Activated CD4-positive, alpha-beta T cell treated with anti-CD3 and anti-CD28 coated beads, Interleukin-2, Interleukin-4, amounts not matched to agents 100 ng/mL and 50 ng/mL, durations not matched to agents 16 hours and 8 hours (primary cell): ENCODE results near the gene MAD1L1.

ENCODE experiments used
- DNase-seq: peaks from one replicate; pipeline ENCODE4 v3.0.0-alpha.2; 2020; ENCODE audit warnings: low spot score

The MAD1L1 gene

DNA sequence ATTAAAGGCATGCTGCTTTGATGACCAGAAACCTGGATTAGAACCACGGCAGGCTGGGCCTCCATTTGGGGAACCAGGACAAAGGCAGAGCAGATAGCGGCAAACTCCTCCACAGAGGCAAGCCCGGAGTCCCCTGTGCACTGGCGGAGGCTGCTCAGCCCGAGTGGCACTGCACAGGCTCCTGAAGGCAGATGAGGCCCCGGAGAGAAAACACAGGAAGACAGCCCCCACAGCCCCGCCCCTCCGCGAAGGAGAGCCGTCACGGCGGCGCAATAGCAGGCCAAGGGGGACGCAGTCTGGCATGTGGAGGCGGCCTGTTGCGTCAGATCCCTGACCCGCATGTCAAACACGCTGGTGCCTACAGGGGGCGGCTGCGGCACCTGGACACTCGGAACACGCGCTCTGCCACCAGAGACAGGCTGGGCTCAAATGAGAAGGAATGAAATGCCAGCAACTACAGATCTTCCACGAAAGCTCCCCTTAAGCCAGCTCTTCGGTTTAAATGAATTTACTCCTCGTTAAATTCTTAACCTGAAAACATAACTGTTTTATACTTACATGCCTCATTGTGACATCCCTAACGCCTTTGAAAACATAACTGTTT, 128.5 kb downstream of the MAD1L1 start:
- DNase-seq: peak; percentile 77

DNA sequence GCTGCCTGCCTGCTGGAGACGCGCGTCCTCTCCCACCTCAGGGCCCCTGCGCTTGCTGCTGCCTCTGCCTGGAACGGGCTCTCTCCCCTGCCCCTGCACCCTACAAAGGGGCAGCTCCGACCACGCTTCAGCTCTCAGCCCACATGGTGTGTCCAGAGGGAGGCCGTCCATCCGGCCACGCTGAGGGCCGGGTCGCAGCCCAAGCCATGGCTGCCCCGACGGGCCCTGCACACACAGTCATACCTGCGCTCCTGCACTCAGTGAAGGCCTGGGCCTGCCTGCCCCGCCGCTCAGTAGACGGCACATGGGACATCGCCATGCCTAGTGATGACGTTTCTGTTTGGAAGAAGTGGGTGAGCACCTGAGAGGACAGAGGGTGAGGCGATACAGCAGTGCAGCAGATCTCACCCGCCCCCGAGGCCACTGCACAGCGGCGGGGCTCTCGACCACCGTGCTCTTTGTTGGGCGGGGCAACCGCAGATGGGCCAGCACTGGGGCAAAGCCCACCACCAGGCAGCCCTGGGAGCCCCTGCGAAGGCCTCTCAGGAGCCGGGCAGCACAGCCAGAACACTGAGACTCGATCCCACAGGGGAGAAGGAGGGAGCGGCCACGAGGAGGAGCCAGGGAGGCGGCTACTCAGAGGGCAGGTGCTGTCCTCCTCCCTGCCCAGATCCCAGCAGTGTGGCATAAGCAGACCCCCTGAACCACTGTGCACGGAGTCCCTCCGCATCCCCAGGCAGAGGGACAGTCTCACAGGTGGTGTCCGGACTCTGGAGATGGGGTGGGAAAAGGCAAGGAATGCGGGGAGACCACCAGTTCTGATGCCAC, 129.5 kb downstream of the MAD1L1 start:
- DNase-seq: no peak

DNA sequence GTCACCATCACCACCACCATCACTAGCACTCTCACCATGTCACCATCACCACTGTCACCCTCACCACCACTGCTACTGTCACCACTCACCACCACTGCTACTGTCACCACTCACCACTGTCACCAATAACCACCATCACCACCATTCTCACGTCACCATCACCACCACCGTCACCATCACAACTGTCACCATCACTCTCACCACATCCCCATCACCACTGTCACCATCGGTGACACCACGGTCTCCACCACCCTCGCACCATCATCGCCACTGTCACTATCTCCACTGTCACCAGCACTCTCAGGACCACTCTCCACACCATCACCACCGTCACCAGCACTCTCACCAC, 130.4 kb downstream of the MAD1L1 start:
- no peak for DNase-seq

DNA sequence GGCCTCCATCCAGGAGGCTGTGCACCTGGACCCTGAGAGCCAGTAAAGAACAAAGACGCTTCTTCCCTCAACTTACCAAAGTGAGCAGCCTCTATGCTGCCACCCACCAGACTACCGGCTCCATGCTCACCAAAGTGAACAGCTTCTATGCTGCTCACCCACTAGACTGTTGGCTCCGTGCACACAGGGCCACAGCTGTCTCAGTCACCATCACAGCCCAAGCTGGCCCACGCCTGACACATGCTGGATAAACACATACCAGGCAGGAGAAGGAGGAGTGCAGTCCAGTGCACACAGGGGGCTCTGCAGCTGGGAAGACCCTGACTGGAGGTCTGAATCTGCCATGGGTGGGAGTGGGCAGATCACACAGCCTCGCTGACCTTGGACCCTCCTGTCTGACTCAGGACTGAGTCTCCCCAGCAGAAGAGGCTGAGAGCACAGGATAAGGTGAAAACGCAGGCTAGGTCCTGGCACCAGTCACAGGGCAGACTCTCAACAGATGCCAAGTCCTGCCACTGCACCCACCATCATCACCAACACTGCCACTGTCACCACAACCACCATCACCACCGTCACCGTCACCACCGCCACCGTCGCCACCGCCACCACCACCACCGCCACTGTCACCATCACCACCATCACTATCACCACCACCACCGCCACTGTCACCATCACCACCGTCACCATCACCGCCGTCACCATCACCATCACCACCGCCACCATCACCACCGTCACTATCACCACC, 130.9 kb downstream of the MAD1L1 start:
- no peak for DNase-seq

DNA sequence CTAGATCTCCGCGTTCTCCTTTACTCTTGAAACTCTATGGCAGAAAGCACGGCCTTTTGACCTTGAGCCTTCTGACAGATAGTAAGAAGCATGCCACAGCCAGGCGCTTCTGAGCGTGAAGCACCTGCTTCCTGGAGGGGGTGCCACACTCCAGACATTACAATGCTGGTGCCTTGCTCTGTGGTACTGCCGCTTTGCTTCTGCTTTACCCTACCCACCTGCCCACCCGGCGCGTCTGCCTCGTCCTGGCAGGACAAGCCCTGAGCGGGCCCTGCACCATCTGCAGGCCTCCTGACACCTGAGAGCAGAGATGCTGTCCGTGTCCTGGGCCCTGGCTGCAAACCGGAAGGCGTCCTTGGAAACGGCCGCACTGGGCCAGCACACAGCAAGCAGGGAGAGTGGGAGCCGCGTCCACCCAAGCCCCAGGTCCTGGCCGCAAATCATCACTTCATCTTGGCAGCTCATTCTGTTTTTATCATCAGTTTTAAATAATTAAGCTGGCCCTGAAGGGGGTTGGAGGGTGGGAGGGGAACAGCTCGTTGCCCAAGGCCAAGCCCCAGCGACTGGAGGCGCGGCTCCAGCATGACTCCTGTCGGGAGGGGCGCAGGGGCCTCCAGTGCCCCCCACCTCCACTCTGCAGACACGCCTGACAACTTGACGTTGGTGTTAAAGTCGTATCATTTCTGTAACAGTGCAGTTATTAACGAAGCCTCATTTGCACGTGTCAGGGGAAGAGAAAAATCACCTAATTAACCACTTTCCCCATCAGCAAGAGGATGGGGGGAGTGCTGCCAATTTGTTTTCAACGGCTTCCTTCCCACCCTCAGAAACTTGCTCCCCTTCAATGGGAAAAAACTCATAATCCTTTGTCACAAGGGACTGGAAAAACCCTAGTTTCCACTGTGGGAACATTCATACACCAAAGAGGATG, 132.2 kb downstream of the MAD1L1 start:
- DNase-seq: no peak

DNA sequence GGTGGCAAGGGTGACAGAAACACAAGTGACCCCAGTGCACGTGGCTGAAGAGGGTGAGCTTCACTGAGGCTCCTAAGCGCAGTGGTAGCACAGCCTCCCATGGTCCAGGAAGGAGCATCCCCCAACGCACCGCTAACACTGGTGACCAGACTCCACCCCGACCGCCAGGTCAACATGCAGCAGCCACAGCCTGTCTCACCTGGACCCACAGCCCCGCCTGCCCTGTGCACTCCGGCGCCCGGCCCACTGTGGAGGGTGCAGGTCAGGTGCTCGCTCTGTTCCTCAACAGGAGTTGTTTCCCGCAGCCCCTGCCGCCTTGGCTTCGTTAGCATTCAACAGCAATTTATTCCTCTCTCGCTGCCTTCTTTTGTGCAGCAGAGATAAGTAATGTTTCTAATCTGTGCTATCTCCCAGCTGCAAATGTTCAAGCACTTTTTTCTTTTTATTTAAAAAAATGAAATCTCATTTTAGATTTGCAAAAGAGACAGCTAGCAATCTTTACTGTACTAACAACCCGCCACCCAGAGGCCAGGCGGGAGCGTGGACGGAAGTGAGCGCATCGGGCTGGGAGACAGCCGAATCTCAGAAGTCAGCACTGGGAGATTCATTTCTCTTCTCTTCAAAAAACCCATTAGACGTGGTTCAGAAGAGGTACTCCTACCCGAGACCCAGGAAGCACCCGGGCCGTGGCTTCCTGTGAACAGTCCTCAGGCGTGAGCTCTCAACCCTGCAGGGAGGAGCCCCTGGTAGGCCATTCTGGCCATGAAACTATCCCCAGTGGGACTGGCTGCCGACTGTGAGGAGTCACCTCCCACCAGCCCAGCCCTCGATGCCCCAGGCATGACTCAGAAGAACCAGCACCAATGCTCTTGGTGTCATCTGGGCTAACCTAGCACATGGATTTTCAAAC, 133.4 kb downstream of the MAD1L1 start:
- peak; percentile 10 for DNase-seq

DNA sequence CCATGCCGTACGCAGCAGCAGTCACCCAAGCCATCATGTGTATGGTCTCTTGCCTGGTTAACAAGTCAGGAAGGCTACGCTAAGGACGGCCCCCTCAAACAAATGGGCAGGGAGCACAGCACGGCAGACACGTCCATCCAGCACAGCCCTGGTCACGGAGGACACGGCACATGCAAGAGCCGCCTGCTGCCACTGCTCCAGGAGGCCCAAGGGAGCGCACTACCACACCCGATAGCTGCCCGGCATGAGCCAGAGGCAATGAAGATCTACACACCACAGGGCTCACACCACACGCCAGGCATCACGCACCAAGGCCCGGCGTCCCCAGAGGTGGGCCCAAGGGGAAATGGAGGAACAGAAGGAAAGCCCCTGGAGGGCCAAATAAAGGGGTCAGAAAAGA, 134.2 kb downstream of the MAD1L1 start:
- no peak for DNase-seq

DNA sequence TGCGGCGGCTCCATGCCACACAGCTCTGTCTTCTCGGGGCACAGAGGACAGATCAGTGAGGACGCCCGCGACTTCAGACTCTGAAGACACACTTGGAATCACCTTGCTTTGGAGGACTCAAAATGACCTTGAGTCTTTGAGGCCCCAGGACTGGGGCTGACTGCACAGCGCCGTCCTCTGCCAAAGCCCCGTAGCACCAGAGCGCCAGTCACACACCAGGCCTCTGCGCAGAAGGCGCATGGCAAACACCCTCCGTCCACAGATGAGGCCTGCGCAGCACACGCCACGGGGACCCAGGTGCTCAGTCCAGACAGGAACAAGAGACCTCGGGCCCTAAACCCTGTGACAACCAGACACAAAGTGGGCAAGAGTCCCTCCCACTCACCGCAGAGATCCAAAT, 134.7 kb downstream of the MAD1L1 start:
- DNase-seq: no peak

DNA sequence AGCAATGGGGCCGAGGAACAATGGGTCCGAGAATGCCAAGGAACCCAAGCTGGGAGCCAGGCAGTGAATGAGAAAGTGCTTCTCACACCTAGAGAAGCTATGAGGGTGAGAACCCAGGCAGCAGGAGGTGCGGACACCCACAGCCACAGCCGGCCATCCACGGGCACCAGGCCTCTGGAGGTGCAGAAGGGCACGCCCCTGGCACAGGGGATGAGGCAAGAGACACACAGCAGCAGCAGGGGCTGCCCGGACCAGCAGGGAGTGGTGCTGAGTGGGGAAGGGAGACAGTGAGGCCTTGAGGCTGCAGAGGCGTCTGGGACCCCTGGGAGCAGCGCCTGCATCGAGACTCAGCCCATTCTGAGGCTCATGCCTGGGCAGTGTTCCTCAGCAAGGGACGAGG, 135.3 kb downstream of the MAD1L1 start:
- no peak for DNase-seq

DNA sequence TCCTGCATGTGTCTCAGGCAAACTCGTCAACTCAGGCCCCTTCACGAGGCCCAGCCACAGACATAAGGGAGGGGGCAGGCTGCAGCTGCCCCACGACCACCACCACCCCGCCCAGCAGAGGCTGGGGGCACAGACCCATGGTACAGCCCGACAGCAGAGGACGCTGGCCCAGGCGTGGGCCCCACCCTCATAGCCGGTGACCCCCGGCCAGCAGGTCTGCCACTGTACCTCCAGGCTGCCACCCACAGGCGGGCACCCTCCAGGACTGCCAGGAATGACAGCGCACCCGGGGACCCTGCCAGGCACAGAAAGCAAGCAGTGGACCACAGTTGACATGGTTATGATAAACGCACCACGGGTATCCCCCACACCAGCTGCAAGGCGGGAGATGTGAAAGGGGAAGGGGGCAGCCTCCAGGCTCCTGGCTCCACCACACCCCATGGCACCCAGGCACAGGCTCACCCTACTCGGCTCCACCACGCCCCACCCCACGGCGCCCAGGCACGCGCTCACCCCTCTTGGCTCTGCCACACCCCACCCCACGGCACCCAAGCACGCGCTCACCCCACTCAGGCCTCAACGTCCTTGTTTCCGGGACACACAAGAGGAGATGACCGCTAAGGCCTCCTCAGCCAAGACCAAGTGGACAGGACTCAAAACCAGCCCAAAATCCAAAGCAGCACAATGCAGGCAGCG, 135.9 kb downstream of the MAD1L1 start:
- DNase-seq: no peak

DNA sequence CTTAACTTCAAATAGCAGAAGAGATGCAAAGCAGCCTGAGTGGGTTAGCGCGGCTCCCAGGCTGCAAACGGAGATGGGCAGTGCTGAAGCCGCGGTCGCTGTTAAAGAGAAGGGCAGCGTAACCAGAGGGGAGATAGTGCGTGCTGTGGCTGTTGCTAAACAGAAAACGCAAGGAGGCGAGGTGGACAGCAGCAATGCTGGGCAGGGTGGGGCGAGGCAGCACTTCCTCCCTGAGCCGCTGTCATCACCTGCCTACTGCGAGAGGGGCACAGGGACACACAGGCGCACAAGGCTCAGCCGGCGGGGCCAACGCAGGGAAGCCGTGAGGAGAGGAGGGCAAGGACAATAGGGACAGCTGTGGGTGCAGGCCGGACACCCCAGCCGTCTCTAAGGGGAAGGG, 137.3 kb downstream of the MAD1L1 start:
- no peak for DNase-seq

DNA sequence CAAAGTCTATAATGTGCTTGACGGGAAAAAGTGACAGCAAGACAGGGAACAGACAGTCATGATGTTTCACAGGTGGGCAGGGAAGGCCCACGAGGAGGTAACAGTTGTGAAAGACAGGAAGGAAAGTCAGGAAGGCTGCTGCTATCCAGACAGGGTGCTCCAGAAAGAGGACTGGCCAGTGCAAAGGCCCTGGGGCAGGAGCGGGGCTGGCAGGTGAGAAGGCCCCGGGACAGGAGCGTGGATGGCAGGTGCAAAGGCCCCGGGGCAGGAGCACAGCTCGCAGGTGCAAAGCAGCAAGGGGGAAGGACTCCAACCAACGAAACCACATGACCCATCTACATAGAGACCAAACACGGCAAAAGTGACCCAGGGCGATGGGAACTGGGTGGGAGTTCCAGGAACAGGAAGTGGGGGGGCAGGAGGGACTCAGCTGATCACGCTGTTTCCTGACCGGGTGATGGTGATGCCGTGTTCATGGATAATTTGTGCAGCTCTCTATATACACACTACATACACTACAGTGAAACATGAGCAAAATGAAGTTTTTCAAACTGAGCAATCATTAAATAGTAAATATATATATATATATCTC, 138.2 kb downstream of the MAD1L1 start:
- DNase-seq: no peak

DNA sequence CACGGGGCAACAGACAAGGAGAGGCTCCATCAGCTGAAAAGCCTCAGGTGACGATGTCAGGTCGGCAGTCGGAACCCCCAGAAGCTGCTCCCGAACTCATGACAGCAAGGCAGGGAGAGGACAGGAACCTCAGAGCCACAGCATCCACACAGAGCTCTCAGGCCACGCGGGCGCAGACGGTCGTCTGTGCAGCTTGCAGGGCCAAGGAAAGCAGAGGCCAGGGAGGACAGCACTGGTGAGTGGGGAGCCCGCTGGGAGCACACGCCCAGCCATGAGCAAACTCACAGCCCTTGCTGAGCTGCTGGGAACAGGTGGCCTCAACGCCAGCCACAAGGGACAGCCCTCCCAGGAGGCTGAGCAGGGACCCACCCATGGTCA, 138.9 kb downstream of the MAD1L1 start:
- DNase-seq: no peak

DNA sequence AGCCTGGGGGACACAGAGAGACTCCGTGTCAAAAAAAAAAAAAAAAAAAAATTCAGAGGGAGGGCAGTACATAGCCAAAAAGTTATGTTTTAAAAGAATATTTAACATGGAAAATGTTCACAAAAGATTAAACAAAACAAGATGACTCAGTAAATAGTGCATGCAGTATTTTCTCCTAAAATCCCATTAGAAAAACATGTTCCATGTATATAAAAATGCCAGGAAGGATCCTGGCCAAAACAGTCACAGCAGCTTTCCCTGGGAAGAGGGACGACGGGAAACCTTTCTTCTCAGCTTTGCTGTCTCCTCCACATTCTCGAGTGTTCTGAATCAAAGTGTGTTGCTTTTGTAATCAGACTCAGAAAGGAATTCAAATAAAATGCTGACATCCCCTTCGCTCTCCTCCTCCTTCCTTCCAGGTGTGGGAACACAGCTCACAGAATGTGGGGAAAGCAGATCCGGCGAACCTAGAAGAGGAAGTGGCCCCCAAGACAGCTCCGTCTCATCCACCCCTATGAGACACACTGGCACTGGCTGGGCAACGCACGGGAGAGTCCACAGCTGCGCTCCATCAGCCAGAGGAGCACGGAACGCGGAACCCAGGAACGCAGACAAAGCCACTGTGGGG, 139.4 kb downstream of the MAD1L1 start:
- DNase-seq: no peak

DNA sequence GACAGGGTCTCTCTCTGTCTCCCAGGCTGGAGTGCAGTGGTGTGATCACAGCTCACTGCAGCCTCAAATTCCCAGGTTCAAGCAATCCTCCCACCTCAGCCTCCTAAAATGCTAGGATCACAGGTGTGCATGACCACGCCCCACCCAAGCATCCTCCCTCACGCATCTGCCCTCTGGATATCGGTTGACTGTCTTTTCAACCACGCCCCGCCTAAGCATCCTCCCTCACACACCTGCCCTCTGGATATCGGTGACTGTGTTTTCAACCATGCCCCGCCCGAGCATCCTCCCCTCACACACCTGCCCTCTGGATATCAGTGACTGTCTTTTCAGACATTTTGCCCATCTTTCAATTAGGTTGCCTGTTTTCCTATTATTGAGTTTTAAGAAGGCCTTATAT, 140.5 kb downstream of the MAD1L1 start:
- DNase-seq: no peak

DNA sequence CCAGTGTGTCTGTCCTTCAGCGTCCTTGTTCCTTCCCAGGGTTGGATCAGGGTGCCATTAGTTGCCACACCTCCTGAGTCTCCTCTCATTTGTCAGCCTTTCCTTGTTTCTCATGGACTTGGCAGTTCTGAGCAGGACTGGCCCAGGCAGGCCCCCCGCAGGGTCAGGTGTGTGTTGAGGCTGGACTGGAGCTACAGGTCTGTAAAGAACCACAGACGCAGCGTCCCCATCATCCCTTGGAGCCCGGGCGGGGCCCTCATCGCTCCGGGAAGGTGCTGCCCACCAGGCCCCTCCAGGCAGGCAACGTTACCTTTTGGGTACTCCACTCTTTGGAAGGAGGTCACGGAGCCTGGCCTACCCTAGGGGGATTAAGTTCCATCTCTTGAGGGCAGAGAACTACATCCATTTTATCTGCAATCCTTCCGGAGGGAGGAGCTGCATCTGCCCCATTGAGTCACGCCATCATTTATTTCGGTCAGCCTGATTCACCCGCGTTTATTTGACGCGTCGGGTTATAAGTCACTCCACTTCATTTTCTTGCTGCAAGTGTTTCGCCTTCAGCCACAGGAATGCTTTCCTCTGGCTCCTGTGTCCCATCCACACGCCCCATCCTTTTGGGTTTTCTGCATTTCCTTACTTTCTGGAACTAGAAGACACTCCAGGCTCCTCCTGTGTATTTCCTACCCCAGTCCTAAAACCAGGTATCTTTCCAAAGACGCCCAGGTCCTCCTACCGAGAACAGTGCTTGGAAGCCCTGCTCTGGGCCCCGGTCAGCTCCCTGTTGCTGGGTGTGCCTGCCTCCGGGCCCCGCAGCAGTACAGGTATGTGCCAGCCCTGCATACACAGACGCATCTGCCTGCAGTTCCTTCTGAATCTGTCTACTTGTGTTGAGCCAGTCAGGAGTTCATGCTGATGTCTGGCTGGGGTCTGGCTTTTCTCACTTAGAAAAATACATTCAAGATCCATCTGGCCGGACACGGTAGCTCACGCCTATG, 141.9 kb downstream of the MAD1L1 start:
- no peak for DNase-seq

DNA sequence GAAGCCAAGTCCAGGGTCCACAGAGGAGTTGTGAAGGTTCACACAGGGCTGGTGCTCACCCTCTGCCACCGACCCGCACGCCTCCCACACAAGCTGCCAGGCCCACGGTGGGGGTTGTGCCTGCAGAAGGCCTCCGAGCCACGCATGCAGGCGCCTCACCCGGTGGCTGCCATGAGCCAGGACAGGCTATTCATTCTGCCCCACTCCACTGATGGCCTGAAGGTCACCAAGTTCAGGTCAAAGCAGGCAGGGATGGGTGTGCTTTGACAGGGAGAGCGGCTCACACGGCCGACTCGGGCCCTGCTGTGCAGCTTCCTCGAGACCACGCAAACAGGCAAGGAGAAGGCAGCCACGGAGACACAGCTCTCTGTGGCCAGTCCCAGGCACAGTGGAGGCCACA, 143.9 kb downstream of the MAD1L1 start:
- no peak for DNase-seq

DNA sequence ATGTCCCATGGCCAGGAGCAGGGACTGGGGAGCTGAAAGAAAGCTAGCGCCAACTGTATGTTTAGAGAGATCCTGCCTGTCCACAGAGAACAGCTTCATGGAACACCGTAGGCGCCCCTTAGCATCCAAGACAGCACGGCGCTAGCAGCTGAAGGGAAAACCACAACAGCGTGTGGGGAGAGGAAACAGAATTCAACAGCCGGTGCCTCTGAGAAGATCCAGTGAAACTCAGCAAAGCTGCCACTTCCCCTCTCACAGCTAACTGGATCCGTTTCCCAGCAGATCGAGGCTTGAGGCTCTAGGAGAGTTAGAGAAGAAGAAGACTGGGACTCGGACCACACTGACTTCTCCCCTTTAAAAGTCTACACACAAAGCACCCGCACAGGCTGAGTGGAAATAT, 145.0 kb downstream of the MAD1L1 start:
- DNase-seq: no peak
